MCF 10A (cell line): ENCODE results near the gene MORN5. TPM values are rescaled to one million over a fixed set of nuclear protein-coding genes. Genes with fewer than 3 reads are reported as not detected.

Experiments used
- BruUV-seq: library from RNA; stranded (reverse); fragments of 400-500 nt; replicated peaks from 2 replicates; lab custom pipeline; 2021; lab: Mats Ljungman, UMichigan
- CTCF ChIA-PET: fragments of 300-600 bp; sonication (Branson Sonifier 250); formaldehyde crosslinking; extraction: SDS; loops from one replicate; lab custom pipeline; 2021; ENCODE audit warnings: antibody characterized with exemption, inconsistent platforms; lab: Yijun Ruan, JAX
- POLR2A ChIA-PET: fragments of 300-600, 350-650 bp; sonication (Branson Sonifier 250); formaldehyde crosslinking; extraction: SDS; loops from one replicate; lab custom pipeline; 2020; ENCODE audit warnings: antibody characterized with exemption, inconsistent platforms; lab: Yijun Ruan, JAX
- DNase-seq: peaks from one replicate; pipeline ENCODE4 v3.0.0-alpha.2; 2018; ENCODE audit not compliant: unreplicated experiment
- H3K27ac Mint-ChIP-seq: one replicate; pipeline ENCODE4 v1.8.0; 2022; ENCODE audit warnings: mild to moderate bottlenecking, low read depth, mixed read lengths; ENCODE audit not compliant: unreplicated experiment
- H3K27me3 Mint-ChIP-seq: one replicate; pipeline ENCODE4 v1.8.0; 2022; ENCODE audit warnings: mixed read lengths; ENCODE audit not compliant: insufficient read depth, unreplicated experiment
- H3K36me3 Mint-ChIP-seq: one replicate; pipeline ENCODE4 v1.8.0; 2022; ENCODE audit warnings: mild to moderate bottlenecking, moderate library complexity, mixed read lengths; ENCODE audit not compliant: insufficient read depth, unreplicated experiment
- H3K4me1 Mint-ChIP-seq: one replicate; pipeline ENCODE4 v1.8.0; 2022; ENCODE audit warnings: mixed read lengths; ENCODE audit not compliant: insufficient read depth, unreplicated experiment
- H3K4me3 Mint-ChIP-seq: one replicate; pipeline ENCODE4 v1.8.0; 2022; ENCODE audit warnings: mild to moderate bottlenecking, moderate library complexity, mixed read lengths; ENCODE audit not compliant: unreplicated experiment
- H3K9me3 Mint-ChIP-seq: one replicate; pipeline ENCODE4 v1.8.0; 2022; ENCODE audit warnings: mixed read lengths; ENCODE audit not compliant: unreplicated experiment
- CTCF ChIP-seq: fragments of 200-600 bp; IDR thresholded peaks from one replicate; pipeline ENCODE4 v1.8.0; 2022; ENCODE audit warnings: antibody characterized with exemption, mild to moderate bottlenecking; ENCODE audit not compliant: unreplicated experiment
- intact Hi-C: fragments of 100-400 bp; cut with micrococcal nuclease; formaldehyde crosslinking; loops from 2 replicates; pipeline ENCODE4 v1.14.1; 2022
- total RNA-seq: library from RNA; stranded (reverse); gene quantifications from 2 replicates; pipeline ENCODE4 v1.2.3, GENCODE V29; 2022

MORN5 gene
- total RNA-seq, 1 experiment from 2014 or later: not detected

GRCh38 chr9:122134822-122135528 lies 24.7 kb upstream of the MORN5 start:
- Mint-ChIP-seq H3K9me3 (no peaks in the 10 kb centered on the region), H3K4me3 (no peak overlapping the region), H3K4me1 (no peaks in the 10 kb centered on the region), H3K36me3 (no peaks in the 10 kb centered on the region), H3K27me3 (no peaks in the 10 kb centered on the region), H3K27ac (no peak overlapping the region)
- BruUV-seq: no TSS peak
- no peak for DNase-seq
- ChIA-PET CTCF (interaction anchor here (0.6 to 7.5 kb wide), 6 partner anchors 12 to 1417 kb away, joined by 3 to 75 read pairs (median 4); no protein-coding TSS in a partner anchor), POLR2A (interaction anchor here (0.6 to 1.2 kb wide), 3 partner anchors 28 to 134 kb away, joined by 3 read pairs; no protein-coding TSS in a partner anchor)
- intact Hi-C loops: no loop called here
- no peak for TF ChIP-seq CTCF

- Mint-ChIP-seq H3K27ac (no peak overlapping the region), H3K4me1 (no peaks in the 10 kb centered on the region), H3K4me3 (no peak overlapping the region), H3K36me3 (no peaks in the 10 kb centered on the region), H3K9me3 (no peaks in the 10 kb centered on the region), H3K27me3 (no peaks in the 10 kb centered on the region)
- BruUV-seq: no TSS peak
- intact Hi-C loops: no loop called here
- ChIA-PET CTCF (interaction anchor here (0.6 to 7.5 kb wide), 5 partner anchors 9 to 1152 kb away, joined by 3 to 75 read pairs (median 4); no protein-coding TSS in a partner anchor), POLR2A (interaction anchor here (0.6 to 1.2 kb wide), 3 partner anchors 28 to 133 kb away, joined by 3 read pairs; no protein-coding TSS in a partner anchor)
- DNase-seq: no peak
- TF ChIP-seq CTCF: no peak
Measured at GRCh38 chr9:122135529-122135859, 24.2 kb upstream of the MORN5 start.

- BruUV-seq: no TSS peak
- no peak for DNase-seq
- no peak overlapping the region for H3K27ac Mint-ChIP-seq
- H3K27me3 Mint-ChIP-seq: no peaks in the 10 kb centered on the region
- no peak for TF ChIP-seq CTCF
- CTCF ChIA-PET: interaction anchor here (2.8 kb wide), 1 partner anchor 14 kb away, joined by 25 read pairs; no protein-coding TSS in a partner anchor
- peaks cover 4% of the 10 kb centered on the region for H3K36me3 Mint-ChIP-seq
- POLR2A ChIA-PET: no interaction called here
- H3K4me3 Mint-ChIP-seq: no peak overlapping the region
- no peaks in the 10 kb centered on the region for H3K9me3 Mint-ChIP-seq
- H3K4me1 Mint-ChIP-seq: no peaks in the 10 kb centered on the region
- intact Hi-C loops: no loop called here
Measured at GRCh38 chr9:122138560-122139268, 21.0 kb upstream of the MORN5 start.
